ENCODE measurements around the gene CNOT4.

DNA sequence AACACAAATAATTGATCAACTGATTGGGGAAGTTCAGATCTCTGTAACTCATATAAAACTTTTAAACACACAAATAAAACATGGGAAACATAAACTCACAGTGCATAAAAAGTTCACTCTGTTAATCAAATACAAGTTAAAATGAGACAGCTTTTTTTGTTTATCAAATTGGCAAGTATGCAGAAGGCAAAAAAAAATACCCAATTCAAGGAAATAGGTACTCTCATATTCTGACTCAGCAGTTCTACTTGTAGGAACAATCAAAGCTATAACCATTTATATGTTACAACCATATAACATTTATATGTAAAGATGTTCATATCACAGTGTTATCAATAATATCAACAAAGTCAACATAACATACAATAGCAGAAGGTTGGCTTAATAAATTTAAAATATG, 102.0 kb downstream of the CNOT4 start:
- no peak for TF ChIP-seq L3MBTL2 (conservative IDR thresholded peaks at IDR 0.05)
- TF ChIP-seq NFRKB (IDR thresholded peaks at IDR 0.05): no peak
- TF ChIP-seq ZNF384 (IDR thresholded peaks at IDR 0.05): no peak
- no peak for TF ChIP-seq FOXM1 (IDR thresholded peaks at IDR 0.05; ENCODE audit: borderline replicate concordance)
- TF ChIP-seq TARDBP (IDR thresholded peaks at IDR 0.05): no peak
- TF ChIP-seq SP1 (IDR thresholded peaks at IDR 0.05): no peak
